PC-3 (cell line): ENCODE data around the gene TBCCD1. TPM values are rescaled to one million over a fixed set of nuclear protein-coding genes. Genes with fewer than 3 reads are reported as not detected.

ENCODE experiments used
- ATAC-seq: fragments of 200-7000 bp; cut with Tn5 transposase; 2 replicates; pipeline ENCODE4 v1.9.1; 2020; ENCODE audit warnings: mild to moderate bottlenecking, moderate library complexity
- BruUV-seq: library from RNA; stranded (reverse); fragments of 400-500 nt; replicated peaks from 2 replicates; lab custom pipeline; 2021; lab: Mats Ljungman, UMichigan
- CTCF ChIA-PET: fragments of 300-600 bp; sonication (Branson Sonifier 250); formaldehyde crosslinking; loops from one replicate; lab custom pipeline; 2022; ENCODE audit warnings: antibody characterized with exemption; lab: Charles Lee
- POLR2A ChIA-PET: fragments of 300-600 bp; sonication (Branson Sonifier 250); formaldehyde crosslinking; loops from one replicate; lab custom pipeline; 2022; ENCODE audit warnings: antibody characterized with exemption; ENCODE audit not compliant: unreplicated experiment; lab: Charles Lee
- DNase-seq: peaks from one replicate; pipeline ENCODE4 v3.0.0-alpha.2; 2015
- H2AFZ ChIP-seq: fragments of 300-600 bp; sonication (generic); 2 replicates; pipeline ENCODE4 v1.6.0; 2016; ENCODE audit warnings: antibody characterized with exemption, low read length
- H3F3A ChIP-seq: fragments of 300-600 bp; sonication (generic); one replicate; pipeline ENCODE4 v1.6.0; 2017; ENCODE audit warnings: antibody characterized with exemption, low read length, control low read depth, mild to moderate bottlenecking; ENCODE audit not compliant: unreplicated experiment
- H3K27ac ChIP-seq: fragments of 300-600 bp; sonication (generic); 2 replicates; pipeline ENCODE4 v1.5.1; 2016; ENCODE audit warnings: mild to moderate bottlenecking, low read length
- H3K27me3 ChIP-seq: fragments of 300-600 bp; sonication (generic); 2 replicates; pipeline ENCODE4 v1.6.1; 2016; ENCODE audit warnings: low read length, mixed read lengths
- H3K36me3 ChIP-seq: fragments of 300-600 bp; sonication (generic); 2 replicates; pipeline ENCODE4 v1.6.1; 2016; ENCODE audit warnings: low read depth, mixed run types, low read length, mixed read lengths
- H3K4me1 ChIP-seq: fragments of 300-600 bp; sonication (generic); 2 replicates; pipeline ENCODE4 v1.5.1; 2016; ENCODE audit warnings: low read length; ENCODE audit not compliant: insufficient read depth
- H3K4me2 ChIP-seq: fragments of 300-600 bp; sonication (generic); 2 replicates; pipeline ENCODE4 v1.6.0; 2016; ENCODE audit warnings: low read length
- H3K4me3 ChIP-seq: fragments of 300-600 bp; sonication (generic); 2 replicates; pipeline ENCODE4 v1.5.1; 2016; ENCODE audit warnings: mild to moderate bottlenecking, low read length, mixed read lengths
- H3K79me2 ChIP-seq: fragments of 300-600 bp; sonication (generic); 2 replicates; pipeline ENCODE4 v1.6.1; 2017; ENCODE audit warnings: low read length, mixed read lengths
- H3K9ac ChIP-seq: fragments of 300-600 bp; sonication (generic); 2 replicates; pipeline ENCODE4 v1.6.0; 2016; ENCODE audit warnings: mild to moderate bottlenecking, low read length
- H3K9me2 ChIP-seq: fragments of 300-600 bp; sonication (generic); replicated peaks from 2 replicates; pipeline ENCODE4 v1.6.1; 2016; ENCODE audit warnings: mixed run types, low read length, mixed read lengths
- H3K9me3 ChIP-seq: fragments of 300-600 bp; sonication (generic); 2 replicates; pipeline ENCODE4 v1.6.1; 2016; ENCODE audit warnings: low read length, mixed read lengths
- H4K20me1 ChIP-seq: fragments of 300-600 bp; sonication (generic); 2 replicates; pipeline ENCODE4 v1.6.1; 2016; ENCODE audit warnings: low read length, mixed read lengths
- EZH2 ChIP-seq: fragments of 300-600 bp; sonication (generic); IDR thresholded peaks from one replicate; pipeline ENCODE4 v1.6.1; 2017; ENCODE audit warnings: antibody characterized with exemption, mild to moderate bottlenecking, low read length; ENCODE audit not compliant: unreplicated experiment
- EZH2phosphoT487 ChIP-seq: fragments of 300-600 bp; sonication (generic); IDR thresholded peaks from 2 replicates; pipeline ENCODE4 v1.6.1; 2018; ENCODE audit warnings: mild to moderate bottlenecking, antibody characterized with exemption, low read length, borderline replicate concordance
- intact Hi-C: fragments of 100-400 bp; cut with micrococcal nuclease; formaldehyde crosslinking; loops from 2 replicates; pipeline ENCODE4 v1.9.0; 2023
- total RNA-seq: library from RNA; depleted of rRNA; stranded (reverse); fragments of >200 nt; gene quantifications from 2 replicates; pipeline ENCODE4 v1.2.3, GENCODE V29; 2014
- TF ChIP-seq, protein P1 (sequence below): fragments of 300-600 bp; sonication (generic); conservative IDR thresholded peaks from 2 replicates; pipeline ENCODE4 v1.5.1; 2017; ENCODE audit warnings: antibody characterized with exemption, low read depth, mild to moderate bottlenecking, low read length

The TBCCD1 gene
- total RNA-seq, 1 experiment from 2014 or later = 17.0 TPM

DNA sequence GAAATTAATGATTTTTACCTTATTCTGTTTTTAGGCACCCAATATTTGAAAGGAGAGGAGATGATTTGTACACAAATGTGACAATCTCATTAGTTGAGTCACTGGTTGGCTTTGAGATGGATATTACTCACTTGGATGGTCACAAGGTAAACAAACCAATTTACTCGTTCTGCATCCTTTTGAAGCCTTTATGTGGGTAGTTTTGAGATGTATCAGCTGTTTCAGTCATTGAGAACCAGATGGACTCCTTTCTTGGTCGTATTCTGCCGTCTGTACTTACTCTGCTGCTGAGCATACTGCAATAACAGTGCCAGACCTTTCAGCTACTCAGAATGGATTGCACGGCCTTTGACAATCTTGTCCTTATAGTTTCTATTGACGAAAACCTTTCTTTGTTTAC lies 16.7 kb upstream of the TBCCD1 start:
- no peaks in the 10 kb centered on the region for H3K79me2 ChIP-seq
- peaks cover 4% of the 10 kb centered on the region; the same call in 1 of the 2 replicates for H4K20me1 ChIP-seq
- peak; percentile 87 for DNase-seq
- peaks cover 56% of the 10 kb centered on the region for H3K36me3 ChIP-seq
- no peak overlapping the region for H3K4me3 ChIP-seq
- peak; percentile 75 for ATAC-seq
- ChIA-PET CTCF (no interaction called here), POLR2A (no interaction called here)
- H3K27me3 ChIP-seq = no peaks in the 10 kb centered on the region
- no TSS peak for BruUV-seq
- H3K4me1 ChIP-seq = peaks cover 27% of the 10 kb centered on the region
- no peak for TF ChIP-seq EZH2phosphoT487
- TF ChIP-seq, protein P1, sequence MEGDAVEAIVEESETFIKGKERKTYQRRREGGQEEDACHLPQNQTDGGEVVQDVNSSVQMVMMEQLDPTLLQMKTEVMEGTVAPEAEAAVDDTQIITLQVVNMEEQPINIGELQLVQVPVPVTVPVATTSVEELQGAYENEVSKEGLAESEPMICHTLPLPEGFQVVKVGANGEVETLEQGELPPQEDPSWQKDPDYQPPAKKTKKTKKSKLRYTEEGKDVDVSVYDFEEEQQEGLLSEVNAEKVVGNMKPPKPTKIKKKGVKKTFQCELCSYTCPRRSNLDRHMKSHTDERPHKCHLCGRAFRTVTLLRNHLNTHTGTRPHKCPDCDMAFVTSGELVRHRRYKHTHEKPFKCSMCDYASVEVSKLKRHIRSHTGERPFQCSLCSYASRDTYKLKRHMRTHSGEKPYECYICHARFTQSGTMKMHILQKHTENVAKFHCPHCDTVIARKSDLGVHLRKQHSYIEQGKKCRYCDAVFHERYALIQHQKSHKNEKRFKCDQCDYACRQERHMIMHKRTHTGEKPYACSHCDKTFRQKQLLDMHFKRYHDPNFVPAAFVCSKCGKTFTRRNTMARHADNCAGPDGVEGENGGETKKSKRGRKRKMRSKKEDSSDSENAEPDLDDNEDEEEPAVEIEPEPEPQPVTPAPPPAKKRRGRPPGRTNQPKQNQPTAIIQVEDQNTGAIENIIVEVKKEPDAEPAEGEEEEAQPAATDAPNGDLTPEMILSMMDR = no peak
- no peak for TF ChIP-seq EZH2
- peaks cover 7% of the 10 kb centered on the region for H3F3A ChIP-seq
- no peak overlapping the region for H3K9ac ChIP-seq
- intact Hi-C loops = no loop called here
- no peak overlapping the region for H2AFZ ChIP-seq
- no peaks in the 10 kb centered on the region for H3K9me2 ChIP-seq
- peak overlapping the region; percentile 38 for H3K4me2 ChIP-seq
- H3K27ac ChIP-seq = 0 out of 2 replicates have a peak overlapping the region, but pooled peaks have one; percentile 15
- no peaks in the 10 kb centered on the region for H3K9me3 ChIP-seq

DNA sequence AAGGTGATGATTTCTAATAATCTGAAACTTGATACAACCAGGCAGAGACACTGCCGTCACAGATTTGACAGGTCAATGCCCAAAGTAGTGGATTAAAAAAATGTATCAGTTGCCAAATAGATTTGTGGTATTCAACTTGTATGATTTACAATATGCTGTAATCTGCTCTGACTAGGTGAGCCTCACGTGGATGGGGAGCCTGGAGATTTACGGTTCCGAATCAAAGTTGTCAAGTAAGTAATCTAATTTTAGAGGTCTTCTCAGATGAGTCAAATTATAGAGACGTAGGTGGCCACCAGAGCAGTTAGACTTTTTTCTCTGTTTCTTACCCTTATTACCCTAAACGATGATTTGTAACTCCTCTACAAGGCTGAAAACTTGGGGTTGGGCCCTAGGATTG lies 15.4 kb upstream of the TBCCD1 start:
- BruUV-seq = no TSS peak

DNA sequence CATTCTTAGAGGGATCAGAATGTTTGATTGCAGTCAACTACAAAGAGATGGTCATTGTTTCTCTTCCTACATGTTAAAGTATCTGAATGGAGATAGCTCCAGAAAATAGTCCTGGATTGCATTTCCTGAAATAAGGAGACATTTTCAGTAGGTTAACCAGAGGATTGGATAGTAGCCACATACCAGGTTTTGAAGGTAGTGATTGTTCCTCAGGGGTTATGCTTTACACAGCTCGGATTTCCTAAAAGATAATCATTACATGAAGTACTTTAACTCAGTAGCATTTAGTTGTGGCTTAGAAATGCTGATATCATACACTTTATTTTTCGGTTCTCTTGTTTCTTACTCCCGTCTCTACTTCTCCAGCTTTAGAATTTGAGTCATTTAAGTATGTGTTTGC lies 13.6 kb upstream of the TBCCD1 start:
- Histone ChIP-seq H3K9ac (no peak overlapping the region), H3K27me3 (no peaks in the 10 kb centered on the region), H3K79me2 (no peaks in the 10 kb centered on the region), H2AFZ (no peak overlapping the region), H3K36me3 (peaks cover 76% of the 10 kb centered on the region), H3K4me1 (peaks cover 19% of the 10 kb centered on the region), H3K9me3 (no peaks in the 10 kb centered on the region), H3K27ac (no peak overlapping the region), H3F3A (peaks cover 7% of the 10 kb centered on the region), H3K4me2 (no peak overlapping the region), H3K4me3 (no peak overlapping the region), H4K20me1 (peaks cover 4% of the 10 kb centered on the region; the same call in 1 of the 2 replicates), H3K9me2 (no peaks in the 10 kb centered on the region)
- POLR2A ChIA-PET = interaction anchor here (0.6 to 1.6 kb wide), 2 partner anchors 10 to 757 kb away, joined by 3 to 9 read pairs; partner anchors contain the start of gene DNAJB11
- intact Hi-C loops = no loop called here
- TF ChIP-seq, protein P1 = no peak
- TF ChIP-seq EZH2phosphoT487 (no peak), EZH2 (no peak)
- ATAC-seq (no peak), DNase-seq (no peak)
- CTCF ChIA-PET = interaction anchor here (0.6 kb wide), 1 partner anchor 9 kb away, joined by 8 read pairs; no protein-coding TSS in a partner anchor
- no TSS peak for BruUV-seq

More for the DNA sequence above, 15.4 kb upstream of the TBCCD1 start:
- H2AFZ ChIP-seq = no peak overlapping the region
- intact Hi-C loops = no loop called here
- H3K4me2 ChIP-seq = no peak overlapping the region
- no peaks in the 10 kb centered on the region for H3K9me3 ChIP-seq
- H3F3A ChIP-seq = peaks cover 7% of the 10 kb centered on the region
- no peak for ATAC-seq
- H3K4me3 ChIP-seq = no peak overlapping the region
- peaks cover 19% of the 10 kb centered on the region for H3K4me1 ChIP-seq
- H3K27ac ChIP-seq = no peak overlapping the region
- POLR2A ChIA-PET = no interaction called here
- no peaks in the 10 kb centered on the region for H3K79me2 ChIP-seq
- H3K9me2 ChIP-seq = no peaks in the 10 kb centered on the region
- CTCF ChIA-PET = no interaction called here
- H3K9ac ChIP-seq = no peak overlapping the region
- TF ChIP-seq EZH2phosphoT487 (no peak), EZH2 (no peak)
- TF ChIP-seq, protein P1 = no peak
- H3K27me3 ChIP-seq = no peaks in the 10 kb centered on the region
- H4K20me1 ChIP-seq = peaks cover 4% of the 10 kb centered on the region; the same call in 1 of the 2 replicates
- H3K36me3 ChIP-seq = peaks cover 64% of the 10 kb centered on the region
- no peak for DNase-seq
